Activated CD8-positive, alpha-beta T cell treated with anti-CD3 and anti-CD28 coated beads for 36 hours (primary cell): ENCODE data around the gene SLC5A9. TPM values are rescaled to one million over a fixed set of nuclear protein-coding genes. Genes with fewer than 3 reads are reported as not detected.

Experiments
- ATAC-seq: fragments of 200-7000 bp; cut with Tn5 transposase; one replicate; pipeline ENCODE4 v1.10.0; 2021; ENCODE audit warnings: mild to moderate bottlenecking, moderate library complexity
- CTCF ChIA-PET: fragments of 350-600 bp; sonication (Branson Sonifier 250); formaldehyde crosslinking; loops from one replicate; lab custom pipeline; 2021; ENCODE audit warnings: antibody characterized with exemption; lab: Charles Lee
- POLR2A ChIA-PET: fragments of 350-600 bp; sonication (Branson Sonifier 250); formaldehyde crosslinking; loops from one replicate; lab custom pipeline; 2021; ENCODE audit warnings: antibody characterized with exemption; lab: Charles Lee
- DNase-seq: peaks from one replicate; pipeline ENCODE4 v3.0.0-alpha.2; 2020
- H3K27ac Mint-ChIP-seq: one replicate; pipeline ENCODE4 v1.8.0; 2021; ENCODE audit warnings: mild to moderate bottlenecking, mixed read lengths
- H3K27me3 Mint-ChIP-seq: one replicate; pipeline ENCODE4 v1.8.0; 2021; ENCODE audit warnings: mixed read lengths
- H3K36me3 Mint-ChIP-seq: one replicate; pipeline ENCODE4 v1.8.0; 2021; ENCODE audit warnings: low read depth, mixed read lengths
- H3K4me1 Mint-ChIP-seq: one replicate; pipeline ENCODE4 v1.8.0; 2021; ENCODE audit warnings: low read depth, mixed read lengths
- H3K4me3 Mint-ChIP-seq: one replicate; pipeline ENCODE4 v1.8.0; 2021; ENCODE audit warnings: mild to moderate bottlenecking, moderate library complexity, mixed read lengths
- H3K9me3 Mint-ChIP-seq: one replicate; pipeline ENCODE4 v1.8.0; 2021; ENCODE audit warnings: mixed read lengths
- intact Hi-C: fragments of 100-400 bp; cut with micrococcal nuclease; formaldehyde crosslinking; loops from one replicate; pipeline ENCODE4 v1.10.0; 2022
- total RNA-seq, 2 experiments: library from RNA; stranded (reverse); gene quantifications; one replicate each; pipeline ENCODE4 v1.2.3, GENCODE V29; 2021
- TF ChIP-seq, protein P1 (sequence below): fragments of 200-600 bp; IDR thresholded peaks from one replicate; pipeline ENCODE4 v1.8.0; 2022; ENCODE audit warnings: antibody characterized with exemption, mild to moderate bottlenecking

The SLC5A9 gene
- total RNA-seq = not detected

DNA sequence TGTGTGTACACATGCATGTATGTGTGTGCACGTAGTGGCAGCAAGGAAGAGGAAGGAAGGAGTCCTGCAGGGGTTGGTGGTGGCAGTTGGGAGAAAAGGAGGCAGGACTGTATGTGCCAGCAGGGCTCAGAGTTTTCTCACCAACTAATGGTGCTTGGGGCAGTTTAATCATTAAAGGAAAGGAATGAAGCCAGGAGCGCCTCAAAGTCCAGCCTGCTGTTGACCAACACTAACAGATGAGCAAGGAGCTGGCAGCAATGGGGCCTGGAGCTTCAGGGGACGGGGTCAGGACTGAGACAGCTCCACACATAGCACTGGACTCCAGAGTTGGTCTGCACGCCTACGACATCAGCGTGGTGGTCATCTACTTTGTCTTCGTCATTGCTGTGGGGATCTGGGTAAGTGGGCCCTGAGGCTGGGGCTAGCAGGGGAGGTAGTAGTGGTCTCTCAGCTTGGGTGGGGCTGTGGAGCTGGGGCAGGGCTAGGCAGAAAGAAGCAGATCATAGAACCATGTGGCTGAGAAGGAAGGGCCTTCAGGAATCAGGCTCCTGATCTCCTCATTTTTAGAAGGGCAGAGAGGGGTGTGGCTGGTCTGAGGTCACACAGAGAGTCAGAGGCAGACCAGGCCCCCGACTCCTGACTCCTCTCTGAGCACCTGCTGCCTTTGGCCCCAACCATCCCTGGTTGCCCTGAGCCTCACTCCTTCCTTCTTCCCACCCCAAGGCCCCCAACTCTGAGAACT lies at the start of gene SLC5A9:
Gene SLC5A9 (plus strand): TSS at position 216 of the 742 bp plus-strand sequence. CDS start 21 bp downstream, at position 237.
- DNase-seq (no peak), ATAC-seq (no peak)
- Mint-ChIP-seq H3K4me3 (no peak within 1 kb of the TSS), H3K36me3 (no peaks in the 10 kb centered on the region), H3K4me1 (no peaks in the 10 kb centered on the region), H3K9me3 (no peaks in the 10 kb centered on the region), H3K27ac (no peak within 1 kb of the TSS), H3K27me3 (no peaks in the 10 kb centered on the region)
- TF ChIP-seq, protein P1, sequence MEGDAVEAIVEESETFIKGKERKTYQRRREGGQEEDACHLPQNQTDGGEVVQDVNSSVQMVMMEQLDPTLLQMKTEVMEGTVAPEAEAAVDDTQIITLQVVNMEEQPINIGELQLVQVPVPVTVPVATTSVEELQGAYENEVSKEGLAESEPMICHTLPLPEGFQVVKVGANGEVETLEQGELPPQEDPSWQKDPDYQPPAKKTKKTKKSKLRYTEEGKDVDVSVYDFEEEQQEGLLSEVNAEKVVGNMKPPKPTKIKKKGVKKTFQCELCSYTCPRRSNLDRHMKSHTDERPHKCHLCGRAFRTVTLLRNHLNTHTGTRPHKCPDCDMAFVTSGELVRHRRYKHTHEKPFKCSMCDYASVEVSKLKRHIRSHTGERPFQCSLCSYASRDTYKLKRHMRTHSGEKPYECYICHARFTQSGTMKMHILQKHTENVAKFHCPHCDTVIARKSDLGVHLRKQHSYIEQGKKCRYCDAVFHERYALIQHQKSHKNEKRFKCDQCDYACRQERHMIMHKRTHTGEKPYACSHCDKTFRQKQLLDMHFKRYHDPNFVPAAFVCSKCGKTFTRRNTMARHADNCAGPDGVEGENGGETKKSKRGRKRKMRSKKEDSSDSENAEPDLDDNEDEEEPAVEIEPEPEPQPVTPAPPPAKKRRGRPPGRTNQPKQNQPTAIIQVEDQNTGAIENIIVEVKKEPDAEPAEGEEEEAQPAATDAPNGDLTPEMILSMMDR = no peak
- ChIA-PET CTCF (no interaction called here), POLR2A (no interaction called here)
- intact Hi-C loops = no loop called here

DNA sequence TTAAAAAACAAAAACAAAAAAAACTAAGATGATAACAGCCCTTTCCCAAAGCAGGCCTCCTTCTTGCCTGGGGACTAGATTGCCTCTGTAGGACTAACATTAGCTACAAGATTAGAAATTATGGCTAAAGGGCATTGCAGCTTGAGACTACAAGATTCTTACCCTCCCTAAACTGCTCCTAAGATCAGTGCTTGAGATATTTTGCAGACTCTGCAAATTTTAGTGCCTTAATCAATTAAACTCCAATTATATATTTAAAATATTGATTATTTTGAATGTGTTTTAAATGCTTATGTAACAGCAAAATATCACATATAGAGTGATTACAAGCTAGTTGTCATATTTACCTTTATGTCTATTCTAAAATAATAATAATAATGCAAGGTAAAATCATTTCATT lies 47.4 kb upstream of the SLC5A9 start:
- Mint-ChIP-seq H3K27ac (no peak overlapping the region), H3K4me1 (no peaks in the 10 kb centered on the region), H3K36me3 (no peaks in the 10 kb centered on the region), H3K27me3 (peaks cover 29% of the 10 kb centered on the region), H3K4me3 (no peak overlapping the region), H3K9me3 (peaks cover 4% of the 10 kb centered on the region)
- ATAC-seq = no peak
- no peak for DNase-seq
- POLR2A ChIA-PET = no interaction called here
- CTCF ChIA-PET = no interaction called here
- TF ChIP-seq, protein P1 = no peak
- intact Hi-C loops = no loop called here

DNA sequence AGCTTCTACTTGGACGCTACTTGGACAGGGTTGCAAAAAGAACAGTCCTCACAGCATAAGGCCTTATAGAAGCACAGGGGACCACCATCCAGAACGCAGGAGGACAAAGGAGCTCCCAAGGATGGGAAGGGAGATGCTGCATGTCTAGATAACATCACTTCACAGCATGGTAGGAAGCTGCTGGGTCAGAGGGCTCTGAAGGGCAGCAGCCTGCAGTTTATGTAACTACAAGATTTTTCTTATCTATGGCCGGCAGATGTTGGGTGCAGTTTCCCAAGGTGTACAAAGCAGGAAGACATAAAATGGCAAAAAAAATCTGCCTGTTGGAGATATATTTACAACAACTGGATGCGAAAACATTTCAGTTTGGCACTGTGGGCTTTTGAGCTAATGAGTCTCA lies 45.3 kb upstream of the SLC5A9 start:
- CTCF ChIA-PET = no interaction called here

DNA sequence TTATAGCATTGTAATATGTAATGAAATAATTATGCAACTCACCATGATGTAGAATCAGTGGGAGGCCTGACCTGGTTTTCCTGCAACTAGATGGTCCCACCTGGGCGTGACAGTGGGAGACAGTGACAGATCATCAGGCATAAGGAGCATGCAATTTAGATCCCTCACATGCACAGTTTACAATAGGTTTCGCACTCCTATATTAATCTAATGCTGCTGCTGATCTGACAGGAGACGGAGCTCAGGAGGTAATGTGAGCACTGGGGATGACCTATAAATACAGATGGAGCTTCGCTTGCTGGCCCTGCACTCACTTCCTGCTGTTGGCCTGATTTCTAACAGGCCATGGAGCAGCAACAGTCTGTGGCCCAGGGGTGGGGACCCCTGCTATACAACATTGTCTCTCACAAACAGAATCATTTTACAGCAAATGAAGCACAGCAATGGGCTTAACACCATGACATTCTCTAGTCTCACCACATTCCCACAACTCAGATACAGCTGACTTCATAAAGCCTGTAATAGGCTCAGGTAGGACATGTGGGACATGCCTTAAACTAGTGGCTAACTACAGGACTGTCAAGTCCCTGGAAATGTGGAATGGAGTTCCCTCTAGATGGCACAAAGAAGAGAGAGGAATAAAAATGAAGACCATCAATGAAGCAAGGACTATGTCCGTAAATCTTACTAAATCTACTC lies 40.7 kb upstream of the SLC5A9 start:
- no peaks in the 10 kb centered on the region for H3K36me3 Mint-ChIP-seq
- POLR2A ChIA-PET = no interaction called here
- CTCF ChIA-PET = no interaction called here
- no peak for DNase-seq
- H3K27me3 Mint-ChIP-seq = peaks cover 23% of the 10 kb centered on the region
- H3K9me3 Mint-ChIP-seq = peaks cover 1% of the 10 kb centered on the region
- TF ChIP-seq, protein P1 = no peak
- H3K4me3 Mint-ChIP-seq = no peak overlapping the region
- no peak overlapping the region for H3K27ac Mint-ChIP-seq
- ATAC-seq = no peak
- no peaks in the 10 kb centered on the region for H3K4me1 Mint-ChIP-seq
- intact Hi-C loops = no loop called here

More for the DNA sequence above, 45.3 kb upstream of the SLC5A9 start:
- ATAC-seq (no peak), DNase-seq (no peak)
- H3K27ac Mint-ChIP-seq = no peak overlapping the region
- H3K36me3 Mint-ChIP-seq = no peaks in the 10 kb centered on the region
- POLR2A ChIA-PET = no interaction called here
- intact Hi-C loops = no loop called here
- TF ChIP-seq, protein P1 = no peak
- H3K9me3 Mint-ChIP-seq = no peaks in the 10 kb centered on the region
- H3K4me1 Mint-ChIP-seq = no peaks in the 10 kb centered on the region
- peaks cover 32% of the 10 kb centered on the region for H3K27me3 Mint-ChIP-seq
- H3K4me3 Mint-ChIP-seq = no peak overlapping the region

DNA sequence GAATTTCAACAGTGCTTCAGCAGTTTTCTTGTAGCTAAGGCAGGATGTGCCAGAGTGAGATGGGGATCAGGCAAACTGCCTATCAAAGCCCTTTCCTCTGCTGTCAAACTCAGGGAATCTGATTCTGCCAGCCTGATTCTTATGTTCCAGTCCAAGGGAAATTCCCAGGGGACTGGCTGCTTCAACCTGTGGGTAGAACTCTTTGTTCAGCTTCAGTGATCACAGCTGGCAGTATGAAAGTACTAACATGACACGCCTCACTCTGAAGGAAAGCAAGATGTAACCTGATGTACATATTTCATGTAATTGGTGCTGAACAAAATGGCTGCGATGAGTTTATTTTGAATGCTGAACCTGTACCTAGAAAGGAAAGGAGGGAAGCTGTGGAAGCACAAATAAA lies 40.1 kb upstream of the SLC5A9 start:
- Mint-ChIP-seq H3K36me3 (no peaks in the 10 kb centered on the region), H3K4me3 (no peak overlapping the region), H3K27ac (no peak overlapping the region), H3K9me3 (peaks cover 4% of the 10 kb centered on the region), H3K4me1 (no peaks in the 10 kb centered on the region), H3K27me3 (peaks cover 19% of the 10 kb centered on the region)
- intact Hi-C loops = no loop called here
- TF ChIP-seq, protein P1 = no peak
- DNase-seq = no peak
- no peak for ATAC-seq
- POLR2A ChIA-PET = no interaction called here
- CTCF ChIA-PET = no interaction called here
